HepG2 (cell line): ENCODE results near the gene SRSF10. TPM values are rescaled to one million over a fixed set of nuclear protein-coding genes. Genes with fewer than 3 reads are reported as not detected.

Experiments
- ATAC-seq: fragments of 200-7000 bp; cut with Tn5 transposase; 3 replicates; pipeline ENCODE4 v1.9.1; 2020; ENCODE audit warnings: mild to moderate bottlenecking, moderate library complexity
- BruUV-seq: library from RNA; stranded (reverse); fragments of 400-500 nt; replicated peaks from 2 replicates; lab custom pipeline; 2021; lab: Mats Ljungman, UMichigan
- CTCF ChIA-PET: fragments of 300-600 bp; formaldehyde crosslinking; extraction: SDS; loops from one replicate; lab custom pipeline; 2021; ENCODE audit warnings: low total read pairs, inconsistent platforms, low intra/inter-chr PET ratio; lab: Yijun Ruan, JAX
- POLR2A ChIA-PET: fragments of 350-600 bp; sonication (Branson Sonifier 250); formaldehyde crosslinking; loops from one replicate; lab custom pipeline; 2020; ENCODE audit warnings: antibody characterized with exemption, inconsistent platforms; lab: Yijun Ruan, JAX
- DNase-seq: peaks from one replicate; pipeline ENCODE4 v3.0.0-alpha.2; 2015; ENCODE audit warnings: low spot score
- FAIRE-seq: peaks from 3 replicates; lab custom pipeline; 2011; peaks lifted over from hg19 to GRCh38; lab: Jason Lieb, UNC
- H2AFZ ChIP-seq: one replicate; pipeline ENCODE4 v1.6.1; 2011; ENCODE audit warnings: low read length, inconsistent platforms
- H3K27ac ChIP-seq: fragments of 300-600 bp; 3 replicates; pipeline ENCODE4 v1.8.0; 2011; ENCODE audit warnings: mixed run types, mild to moderate bottlenecking, mixed read lengths, low read length, inconsistent platforms; ENCODE audit not compliant: insufficient read depth; ENCODE audit errors: extremely low read length
- H3K27me3 ChIP-seq, 2 experiments: fragments of 200-600 bp in 1 of 2; 2 replicates in 1 of 2; 3 replicates in 1 of 2; pipeline versions ENCODE4 v1.6.0 to v1.8.0; 2011; ENCODE audit warnings: low read length in 2 of 2, mild to moderate bottlenecking in 2 of 2, moderate library complexity in 2 of 2, inconsistent platforms in 1 of 2; ENCODE audit not compliant: insufficient read depth in 2 of 2, control insufficient read depth in 1 of 2
- H3K36me3 ChIP-seq, 2 experiments: fragments of 200-600 bp in 1 of 2; replicated peaks in 1 of 2; 2 replicates in 1 of 2; 3 replicates in 1 of 2; pipeline versions ENCODE4 v1.5.1 to v1.8.0; 2011; ENCODE audit warnings: low read length in 2 of 2, inconsistent platforms in 1 of 2; ENCODE audit not compliant: insufficient read depth in 2 of 2, control insufficient read depth in 1 of 2
- H3K4me1 ChIP-seq: 2 replicates; pipeline ENCODE4 v1.5.1; 2012; ENCODE audit warnings: low read length, inconsistent platforms; ENCODE audit not compliant: insufficient read depth
- H3K4me2 ChIP-seq: 2 replicates; pipeline ENCODE4 v1.6.0; 2011; ENCODE audit warnings: low read depth, low read length, inconsistent platforms
- H3K4me3 ChIP-seq, 3 experiments: fragments of 200-600 bp in 1 of 3; sonication (generic), shearing (Covaris generic) in 1 of 3; replicated peaks in 1 of 3; 2 replicates each; pipeline ENCODE4 v1.5.1; 2011 to 2016; ENCODE audit warnings: low read length in 3 of 3, inconsistent platforms in 2 of 3, low read depth in 2 of 3, mild to moderate bottlenecking in 2 of 3, control low read depth in 1 of 3, mixed read lengths in 1 of 3; ENCODE audit not compliant: insufficient read depth in 1 of 3
- H3K79me2 ChIP-seq: one replicate; pipeline ENCODE4 v1.6.1; 2011; ENCODE audit warnings: low read length, inconsistent platforms; ENCODE audit not compliant: insufficient read depth
- H3K9ac ChIP-seq: 2 replicates; pipeline ENCODE4 v1.6.0; 2011; ENCODE audit warnings: mild to moderate bottlenecking, low read depth, low read length, inconsistent platforms; ENCODE audit not compliant: insufficient read depth
- H3K9me3 ChIP-seq: 2 replicates; pipeline ENCODE4 v1.5.1; 2012; ENCODE audit warnings: mild to moderate bottlenecking, low read length
- H4K20me1 ChIP-seq: 2 replicates; pipeline ENCODE4 v1.6.0; 2011; ENCODE audit warnings: inconsistent platforms, mild to moderate bottlenecking, low read length, moderate library complexity; ENCODE audit not compliant: insufficient read depth
- AHDC1 ChIP-seq: sonication (generic); formaldehyde crosslinking; IDR thresholded peaks from 2 replicates; pipeline ENCODE4 v1.5.1; 2020; ENCODE audit warnings: mild to moderate bottlenecking, missing genetic modification reagents, borderline replicate concordance
- ASH2L ChIP-seq: fragments of 300-600, 200-600 bp; sonication (generic); IDR thresholded peaks from 2 replicates; pipeline ENCODE4 v1.7.0; 2017; ENCODE audit warnings: low read depth, mild to moderate bottlenecking, moderate library complexity, mixed read lengths, low read length; ENCODE audit not compliant: insufficient read length
- BRF2 ChIP-seq: sonication (generic); formaldehyde crosslinking; IDR thresholded peaks from 2 replicates; pipeline ENCODE4 v1.8.1; 2022; ENCODE audit warnings: mild to moderate bottlenecking, missing genetic modification reagents
- GLI4 ChIP-seq: sonication (generic); formaldehyde crosslinking; IDR thresholded peaks from 2 replicates; pipeline ENCODE4 v1.5.1; 2020; ENCODE audit warnings: missing genetic modification reagents, mild to moderate bottlenecking, moderate library complexity, borderline replicate concordance
- KLF15 ChIP-seq: sonication (generic); formaldehyde crosslinking; IDR thresholded peaks from 2 replicates; pipeline ENCODE4 v1.8.1; 2023; ENCODE audit warnings: borderline replicate concordance, mild to moderate bottlenecking, inconsistent platforms, missing genetic modification reagents, mixed read lengths
- MTA3 ChIP-seq: sonication (generic); formaldehyde crosslinking; IDR thresholded peaks from 2 replicates; pipeline ENCODE4 v1.4.0; 2020; ENCODE audit warnings: missing genetic modification reagents
- PHF20 ChIP-seq: sonication (generic); formaldehyde crosslinking; IDR thresholded peaks from 2 replicates; pipeline ENCODE4 v1.5.0; 2020; ENCODE audit warnings: mild to moderate bottlenecking, missing genetic modification reagents
- POGZ ChIP-seq: sonication (generic); formaldehyde crosslinking; IDR thresholded peaks from 2 replicates; pipeline ENCODE4 v1.4.0; 2020; ENCODE audit warnings: mild to moderate bottlenecking, missing genetic modification reagents
- ZNF143 ChIP-seq: sonication (generic); formaldehyde crosslinking; IDR thresholded peaks from 2 replicates; pipeline ENCODE4 v1.4.0; 2020; ENCODE audit warnings: missing genetic modification reagents
- ZNF383 ChIP-seq: sonication (generic); formaldehyde crosslinking; IDR thresholded peaks from 2 replicates; pipeline ENCODE4 v1.4.0; 2020; ENCODE audit warnings: missing genetic modification reagents, mild to moderate bottlenecking, borderline replicate concordance
- ZNF609 ChIP-seq: sonication (generic); formaldehyde crosslinking; IDR thresholded peaks from 2 replicates; pipeline ENCODE4 v1.4.0; 2020; ENCODE audit warnings: mild to moderate bottlenecking, missing genetic modification reagents, borderline replicate concordance
- ZSCAN12 ChIP-seq: sonication (generic); formaldehyde crosslinking; IDR thresholded peaks from 2 replicates; pipeline ENCODE4 v1.9.0; 2021; ENCODE audit warnings: mild to moderate bottlenecking, missing genetic modification reagents
- WGBS: methylation state at CpG from one replicate; pipeline ENCODE4 v1.1.6; 2017; ENCODE audit warnings: low lambda C conversion rate; 5-methylcytosine and 5-hydroxymethylcytosine counted together
- in situ Hi-C: cut with HindIII; loops from 2 replicates; pipeline ENCODE4 v1.10.0; 2017; ENCODE audit warnings: low pct_unique_long_range_greater_than_20kb; ENCODE audit not compliant: extremely low pct_ligation_motif_present
- intact Hi-C: fragments of 100-400 bp; cut with micrococcal nuclease; formaldehyde crosslinking; loops from one replicate; pipeline ENCODE4 v1.10.0; 2022; ENCODE audit not compliant: unreplicated experiment
- polyA plus RNA-seq, 8 experiments: library from polyadenylated mRNA; depleted of rRNA in 3 of 8; stranded (reverse) in 7 of 8; unstranded in 1 of 8; fragments of >200 nt; fragmentation: Illumina TruSeq in 4 of 8; extraction: Trizol in 4 of 8; gene quantifications; 2 replicates each; pipeline versions ENCODE4 v1.2.1 to v1.2.3, GENCODE V29; 2011 to 2016; ENCODE audit warnings: low read depth in 4 of 8, missing spikeins in 1 of 8, mixed read lengths in 1 of 8; ENCODE audit not compliant: insufficient read depth in 1 of 8
- total RNA-seq, 5 experiments: library from RNA; depleted of rRNA; stranded (reverse); fragments of >200 nt; fragmentation: Illumina TruSeq; extraction: Trizol; gene quantifications; 2 replicates each; pipeline ENCODE4 v1.2.3, GENCODE V29; 2016; ENCODE audit warnings: low read depth in 1 of 5

Gene SRSF10
- total and polyA plus RNA-seq, 2 of the 13 experiments (the other 11 are each of a cell fraction or from before 2014, with no cell fraction given) = 126 to 186 TPM

GRCh38 chr1:23930861-23931490, 49.2 kb downstream of the SRSF10 start:
- H3K4me2 ChIP-seq = no peak overlapping the region
- in situ Hi-C loops = no loop called here
- no peaks in the 10 kb centered on the region for H3K36me3 ChIP-seq
- ATAC-seq (no peak), DNase-seq (no peak), FAIRE-seq (no peak)
- H3K4me1 ChIP-seq = no peaks in the 10 kb centered on the region
- CTCF ChIA-PET = no interaction called here
- BruUV-seq = no TSS peak
- no peak overlapping the region for H3K27ac ChIP-seq
- no peaks in the 10 kb centered on the region for H3K79me2 ChIP-seq
- H4K20me1 ChIP-seq = no peaks in the 10 kb centered on the region
- 19% methylated on average over 11 of the region's 11 CpGs for WGBS
- no peak overlapping the region for H3K9ac ChIP-seq
- H3K9me3 ChIP-seq = no peaks in the 10 kb centered on the region
- H2AFZ ChIP-seq = no peak overlapping the region
- peaks cover 0 to 13% of the 10 kb centered on the region in 2 experiments; a peak in 2 of 5 replicates for H3K27me3 ChIP-seq
- POLR2A ChIA-PET = no interaction called here
- H3K4me3 ChIP-seq = no peak overlapping the region
- intact Hi-C loops = no loop called here
- TF ChIP-seq ZSCAN12 (CRISPR knock-in tag) (no peak), BRF2 (CRISPR knock-in tag) (no peak), GLI4 (CRISPR knock-in tag) (no peak), ASH2L (no peak), ZNF383 (no peak), AHDC1 (no peak), PHF20 (CRISPR knock-in tag) (no peak), POGZ (CRISPR knock-in tag) (no peak), ZNF609 (no peak), ZNF143 (CRISPR knock-in tag) (no peak), MTA3 (CRISPR knock-in tag) (no peak), KLF15 (CRISPR knock-in tag) (no peak)
